CD4-positive, alpha-beta memory T cell (primary cell): ENCODE results near the gene METTL5. TPM values are rescaled to one million over a fixed set of nuclear protein-coding genes. Genes with fewer than 3 reads are reported as not detected.
A peak's percentile ranks its signal among the peaks of the same experiment; 100 is the strongest.

Experiments
- CTCF ChIA-PET: fragments of 350-600 bp; sonication (Branson Sonifier 250); formaldehyde crosslinking; loops from one replicate; lab custom pipeline; 2021; ENCODE audit warnings: inconsistent platforms; ENCODE audit not compliant: partially characterized antibody; lab: Charles Lee
- POLR2A ChIA-PET: fragments of 350-600 bp; sonication (Branson Sonifier 250); formaldehyde crosslinking; loops from one replicate; lab custom pipeline; 2021; ENCODE audit not compliant: partially characterized antibody; lab: Charles Lee
- DNase-seq, 5 donors: peaks; one replicate each; pipeline versions ENCODE4 v3.0.0 to v3.0.0-alpha.2; 2020 to 2022; ENCODE audit warnings: mixed read lengths in 1 of 5
- H3K27ac ChIP-seq: one replicate; pipeline ENCODE4 v1.7.0; 2013; ENCODE audit warnings: low read depth, low read length
- H3K27me3 ChIP-seq: 2 replicates; pipeline ENCODE4 v1.7.0; 2013; ENCODE audit warnings: mild to moderate bottlenecking, low read length, moderate library complexity; ENCODE audit not compliant: insufficient read depth
- H3K36me3 ChIP-seq: 2 replicates; pipeline ENCODE4 v1.7.0; 2013; ENCODE audit warnings: mild to moderate bottlenecking, low read length, moderate library complexity; ENCODE audit not compliant: insufficient read depth
- H3K4me1 ChIP-seq: 2 replicates; pipeline ENCODE4 v1.7.0; 2013; ENCODE audit warnings: mild to moderate bottlenecking, low read length, moderate library complexity; ENCODE audit not compliant: insufficient read depth
- H3K4me3 ChIP-seq, 2 donors: one replicate each; pipeline ENCODE4 v1.7.0; 2013; ENCODE audit warnings: low read length in 2 of 2, mild to moderate bottlenecking in 1 of 2
- H3K9me3 ChIP-seq, 2 donors: one replicate each; pipeline ENCODE4 v1.7.0; 2013; ENCODE audit warnings: low read length in 2 of 2, control low read depth in 1 of 2; ENCODE audit not compliant: control insufficient read depth in 1 of 2
- H3K27ac Mint-ChIP-seq, 7 donors: one replicate each; pipeline ENCODE4 v1.8.0; 2020 to 2021; ENCODE audit warnings: mixed read lengths in 7 of 7, mild to moderate bottlenecking in 6 of 7, inconsistent platforms in 3 of 7, moderate library complexity in 3 of 7
- H3K27me3 Mint-ChIP-seq, 2 donors: one replicate each; pipeline ENCODE4 v1.8.0; 2020 to 2021; ENCODE audit warnings: mixed read lengths in 2 of 2
- H3K36me3 Mint-ChIP-seq, 2 donors: one replicate each; pipeline ENCODE4 v1.8.0; 2020 to 2021; ENCODE audit warnings: mixed read lengths in 2 of 2, inconsistent platforms in 1 of 2, mild to moderate bottlenecking in 1 of 2
- H3K4me1 Mint-ChIP-seq, 4 donors: one replicate each; pipeline ENCODE4 v1.8.0; 2020 to 2021; ENCODE audit warnings: mixed read lengths in 4 of 4, mild to moderate bottlenecking in 1 of 4
- H3K4me3 Mint-ChIP-seq, 8 donors: one replicate each; pipeline ENCODE4 v1.8.0; 2020 to 2021; ENCODE audit warnings: mixed read lengths in 8 of 8, mild to moderate bottlenecking in 7 of 8, moderate library complexity in 6 of 8, inconsistent platforms in 3 of 8
- H3K9me3 Mint-ChIP-seq, 8 donors: one replicate each; pipeline ENCODE4 v1.8.0; 2020 to 2021; ENCODE audit warnings: mixed read lengths in 8 of 8, mild to moderate bottlenecking in 5 of 8, inconsistent platforms in 3 of 8, moderate library complexity in 1 of 8
- intact Hi-C: fragments of 100-400 bp; cut with micrococcal nuclease; formaldehyde crosslinking; loops from one replicate; pipeline ENCODE4 v1.15.1; 2023
- polyA plus RNA-seq, 2 donors: library from polyadenylated mRNA; unstranded; fragments of 300-500 nt; fragmentation: Illumina TruSeq; gene quantifications; one replicate each; pipeline ENCODE4 v1.2.3, GENCODE V29; 2021
- total RNA-seq, 2 experiments: library from RNA; stranded (reverse); gene quantifications; one replicate each; pipeline ENCODE4 v1.2.3, GENCODE V29; 2021

The METTL5 gene
- total and polyA plus RNA-seq, 4 experiments from 2014 or later = 44.4 to 166 (median 83.4) TPM

GRCh38 chr2:169834401-169834800 lies 9.7 kb upstream of the METTL5 start:
- Histone ChIP-seq H3K4me1 (peaks cover 56% of the 10 kb centered on the region), H3K36me3 (no peaks in the 10 kb centered on the region), H3K9me3 (no peaks in the 10 kb centered on the region), H3K27ac (no peak overlapping the region), H3K27me3 (no peaks in the 10 kb centered on the region), H3K4me3 (no peak overlapping the region)
- no peak for DNase-seq
- no peaks in the 10 kb centered on the region for H3K9me3 Mint-ChIP-seq
- CTCF ChIA-PET = interaction anchor here (2.3 kb wide), 1 partner anchor 10 kb away, joined by 9 read pairs; the partner anchor contains the start of gene METTL5
- peak overlapping the region in 1 of 8 donors; percentile 10 for H3K4me3 Mint-ChIP-seq
- POLR2A ChIA-PET = interaction anchor here (1.1 to 1.7 kb wide), 2 partner anchors 9 to 36 kb away, joined by 3 to 5 read pairs; partner anchors contain the start of genes METTL5 and SSB
- H3K27ac Mint-ChIP-seq = no peak overlapping the region
- intact Hi-C loops = no loop called here
- H3K36me3 Mint-ChIP-seq = peaks cover 8 to 10% of the 10 kb centered on the region in 2 donors
- peaks cover 36 to 79% (median 58%) of the 10 kb centered on the region in 4 donors for H3K4me1 Mint-ChIP-seq
- H3K27me3 Mint-ChIP-seq = no peaks in the 10 kb centered on the region

- ChIA-PET POLR2A (interaction anchor here (0.7 to 2.4 kb wide), 7 partner anchors 9 to 1860 kb away, joined by 4 to 33 read pairs (median 6); partner anchors contain the start of genes CFAP210, DYNC1I2, PHOSPHO2 and PPIG), CTCF (interaction anchor here (0.9 to 1.6 kb wide), 4 partner anchors 40 to 1101 kb away, joined by 3 to 4 read pairs (median 4); partner anchors contain the start of gene GORASP2)
- Histone ChIP-seq H3K27me3 (no peaks in the 10 kb centered on the region), H3K36me3 (no peaks in the 10 kb centered on the region), H3K4me1 (peaks cover 55% of the 10 kb centered on the region), H3K27ac (peak overlapping the region; percentile 67), H3K9me3 (no peaks in the 10 kb centered on the region), H3K4me3 (peak overlapping the region; percentile 57 to 70)
- intact Hi-C loops = loop anchor here (5.0 kb wide), 1 partner anchor 44 kb away; no protein-coding TSS in a partner anchor
- Mint-ChIP-seq H3K9me3 (no peaks in the 10 kb centered on the region), H3K4me3 (peak overlapping the region; percentile 89 to 100 (median 96)), H3K27me3 (no peaks in the 10 kb centered on the region), H3K36me3 (peaks cover 8 to 21% of the 10 kb centered on the region in 2 donors), H3K4me1 (peaks cover 37 to 70% (median 53%) of the 10 kb centered on the region in 4 donors), H3K27ac (peak overlapping the region; percentile 32 to 96 (median 94))
- DNase-seq = peak; percentile 31 to 65 (median 39)
Observed at GRCh38 chr2:169828141-169828811, 3.6 kb upstream of the METTL5 start.

- peak within 1 kb of the TSS; percentile 89 to 100 (median 96) for H3K4me3 Mint-ChIP-seq
Observed at GRCh38 chr2:169827272-169828140, 2.8 kb upstream of the METTL5 start, which contains the start of gene UBR3. Gene UBR3, plus strand, starts transcription at chr2:169827454. Its CDS starts 54 bp downstream, at chr2:169827508.

GRCh38 chr2:169823996-169824372 lies 721 bp downstream of the METTL5 start:
- H3K4me1 Mint-ChIP-seq = peaks cover 30 to 73% (median 50%) of the 10 kb centered on the region in 4 donors

More at GRCh38 chr2:169827272-169828140, 2.8 kb upstream of the METTL5 start, which contains the start of gene UBR3:
- Mint-ChIP-seq H3K4me1 (peaks cover 37 to 72% (median 55%) of the 10 kb centered on the region in 4 donors), H3K9me3 (no peaks in the 10 kb centered on the region), H3K27ac (peak within 1 kb of the TSS; percentile 88 to 96 (median 94)), H3K36me3 (peaks cover 8 to 25% of the 10 kb centered on the region in 2 donors), H3K27me3 (no peaks in the 10 kb centered on the region)
- Histone ChIP-seq H3K9me3 (no peaks in the 10 kb centered on the region), H3K27me3 (no peaks in the 10 kb centered on the region), H3K27ac (peak within 1 kb of the TSS; percentile 67), H3K4me1 (peaks cover 58% of the 10 kb centered on the region), H3K4me3 (peak within 1 kb of the TSS; percentile 57 to 70), H3K36me3 (no peaks in the 10 kb centered on the region)
- DNase-seq = peak; percentile 87 to 89 (median 89)
- intact Hi-C loops = loop anchor here (1.0 to 5.0 kb wide), 3 partner anchors 45 to 254 kb away; partner anchors contain the start of genes CFAP210, FASTKD1 and PHOSPHO2
- CTCF ChIA-PET = interaction anchor here (0.6 to 1.6 kb wide), 9 partner anchors 9 to 1101 kb away, joined by 3 to 6 read pairs (median 3); partner anchors contain the start of gene GORASP2
- POLR2A ChIA-PET = interaction anchor here (0.6 to 2.4 kb wide), 11 partner anchors 9 to 1860 kb away, joined by 3 to 33 read pairs (median 4); partner anchors contain the start of genes CFAP210, DYNC1I2, PHOSPHO2 and PPIG

GRCh38 chr2:169822785-169823392 lies 1.8 kb downstream of the METTL5 start:
- H3K4me3 Mint-ChIP-seq = peak overlapping the region; percentile 50 to 73 (median 62)
- no peaks in the 10 kb centered on the region for H3K27me3 Mint-ChIP-seq
- H3K36me3 ChIP-seq = peaks cover 11% of the 10 kb centered on the region
- no peak overlapping the region for H3K4me3 ChIP-seq
- no peaks in the 10 kb centered on the region for H3K9me3 ChIP-seq
- H3K27me3 ChIP-seq = no peaks in the 10 kb centered on the region
- no peak overlapping the region for H3K27ac ChIP-seq
- peaks cover 15 to 35% of the 10 kb centered on the region in 2 donors for H3K36me3 Mint-ChIP-seq
- peak overlapping the region in 6 of 7 donors; percentile 52 to 78 (median 74) for H3K27ac Mint-ChIP-seq
- DNase-seq = no peak
- ChIA-PET POLR2A (interaction anchor here (2.3 kb wide), 1 partner anchor 23 kb away, joined by 18 read pairs; the partner anchor contains the start of gene SSB), CTCF (interaction anchor here (0.7 to 1.6 kb wide), 2 partner anchors 22 to 199 kb away, joined by 3 to 4 read pairs; no protein-coding TSS in a partner anchor)
- intact Hi-C loops = no loop called here
- no peaks in the 10 kb centered on the region for H3K9me3 Mint-ChIP-seq
- peaks cover 46% of the 10 kb centered on the region for H3K4me1 ChIP-seq
- peaks cover 21 to 70% (median 43%) of the 10 kb centered on the region in 4 donors for H3K4me1 Mint-ChIP-seq

More at GRCh38 chr2:169823996-169824372, 721 bp downstream of the METTL5 start:
- H3K27me3 ChIP-seq = no peaks in the 10 kb centered on the region
- no peaks in the 10 kb centered on the region for H3K9me3 ChIP-seq
- intact Hi-C loops = loop anchor here (1.0 to 2.0 kb wide), 2 partner anchors 25 to 105 kb away; no protein-coding TSS in a partner anchor
- H3K27ac ChIP-seq = peak overlapping the region; percentile 66
- H3K27me3 Mint-ChIP-seq = no peaks in the 10 kb centered on the region
- peaks cover 1% of the 10 kb centered on the region for H3K36me3 ChIP-seq
- peak overlapping the region; percentile 88 to 98 (median 93) for H3K4me3 Mint-ChIP-seq
- H3K36me3 Mint-ChIP-seq = peaks cover 9 to 36% of the 10 kb centered on the region in 2 donors
- peaks cover 51% of the 10 kb centered on the region for H3K4me1 ChIP-seq
- ChIA-PET POLR2A (interaction anchor here (0.8 to 2.3 kb wide), 6 partner anchors 11 to 1105 kb away, joined by 3 to 18 read pairs (median 4); partner anchors contain the start of genes CFAP210, GORASP2, PHOSPHO2 and SSB), CTCF (interaction anchor here (0.7 to 3.2 kb wide), 14 partner anchors 9 to 344 kb away, joined by 3 to 14 read pairs (median 6); partner anchors contain the start of genes BBS5, FASTKD1 and SSB)
- no peak for DNase-seq
- H3K4me3 ChIP-seq = peak overlapping the region; percentile 77 to 88
- no peaks in the 10 kb centered on the region for H3K9me3 Mint-ChIP-seq
- H3K27ac Mint-ChIP-seq = peak overlapping the region; percentile 74 to 90 (median 85)

GRCh38 chr2:169822036-169822435 lies 2.7 kb downstream of the METTL5 start:
- Mint-ChIP-seq H3K27me3 (no peaks in the 10 kb centered on the region), H3K9me3 (peaks cover 0 to 2% (median 0%) of the 10 kb centered on the region in 8 donors), H3K4me1 (peaks cover 25 to 67% (median 44%) of the 10 kb centered on the region in 4 donors), H3K36me3 (peaks cover 23 to 41% of the 10 kb centered on the region in 2 donors), H3K4me3 (peak overlapping the region in 2 of 8 donors; percentile 20 to 35), H3K27ac (peak overlapping the region in 4 of 7 donors; percentile 46 to 74 (median 56))
- POLR2A ChIA-PET = interaction anchor here (0.6 kb wide), 1 partner anchor 247 kb away, joined by 3 read pairs; no protein-coding TSS in a partner anchor
- no peak overlapping the region for H3K27ac ChIP-seq
- DNase-seq = no peak
- peaks cover 13% of the 10 kb centered on the region for H3K36me3 ChIP-seq
- H3K9me3 ChIP-seq = no peaks in the 10 kb centered on the region
- peaks cover 44% of the 10 kb centered on the region for H3K4me1 ChIP-seq
- intact Hi-C loops = no loop called here
- H3K4me3 ChIP-seq = no peak overlapping the region
- no peaks in the 10 kb centered on the region for H3K27me3 ChIP-seq
- CTCF ChIA-PET = interaction anchor here (1.6 kb wide), 1 partner anchor 21 kb away, joined by 4 read pairs; no protein-coding TSS in a partner anchor
